Measurements from ENCODE around the gene NANOS3. TPM values are rescaled to one million over a fixed set of nuclear protein-coding genes. Genes with fewer than 3 reads are reported as not detected.
A peak's percentile ranks its signal among the peaks of the same experiment; 100 is the strongest.

Gene NANOS3
- total and polyA plus RNA-seq, 2 of the 13 experiments (the other 11 are each of a cell fraction or from before 2014, with no cell fraction given) = 0.21 TPM; not detected in 1

DNA sequence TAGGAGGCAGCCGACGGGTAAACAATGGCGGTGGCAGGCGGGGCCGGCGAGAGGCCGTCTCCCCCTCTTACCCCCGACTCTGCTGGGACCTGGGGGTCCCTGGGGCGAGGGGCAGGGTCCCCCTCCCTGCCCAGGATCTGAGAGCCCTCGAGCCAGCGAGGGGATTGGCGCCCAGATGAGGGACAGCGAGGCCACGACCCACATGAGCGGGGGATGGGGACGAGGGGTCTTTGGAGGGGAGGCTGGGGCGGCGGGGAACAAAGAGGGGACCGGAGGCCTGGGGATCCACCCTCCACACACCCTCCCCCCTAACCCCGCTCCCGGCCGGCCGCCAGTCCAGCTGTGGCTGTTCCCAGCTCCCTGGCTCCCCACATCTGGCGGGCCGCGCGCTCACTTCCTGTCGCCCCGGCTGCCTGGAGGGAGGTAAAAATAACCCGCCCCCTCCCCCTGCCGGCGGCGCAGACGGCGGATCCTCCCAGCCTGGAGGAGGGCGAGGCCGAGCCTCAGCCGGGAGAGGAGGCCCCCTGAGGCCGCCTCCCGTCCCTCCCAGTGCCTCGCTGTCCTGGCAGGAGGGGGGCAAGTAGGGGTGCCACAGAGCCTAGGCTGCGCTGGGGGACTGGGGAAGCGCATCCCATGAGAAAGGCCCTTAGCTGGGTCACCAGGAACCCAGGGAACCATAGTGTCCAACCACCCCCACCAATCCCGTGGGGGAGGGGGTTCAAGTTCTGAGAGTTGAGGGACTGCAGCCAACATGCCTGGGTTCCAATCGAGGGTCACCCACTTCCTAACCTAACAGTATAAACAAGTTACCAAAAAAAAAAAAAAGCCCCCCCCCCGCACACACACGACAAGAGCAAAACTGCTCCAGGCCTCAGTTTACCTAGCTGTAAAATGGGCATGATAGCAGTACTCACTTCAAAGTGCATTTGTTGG, 29.3 kb upstream of the NANOS3 start (continued):
- TF ChIP-seq SNRNP70 (IDR thresholded peaks at IDR 0.05; ENCODE audit: low read depth, low read length) (no peak), EED (CRISPR knock-in tag; IDR thresholded peaks at IDR 0.05) (no peak), AGO2 (optimal IDR thresholded peaks at IDR 0.05; ENCODE audit: low read depth, low read length) (peak; percentile 74), ZSCAN22 (CRISPR knock-in tag; IDR thresholded peaks at IDR 0.05) (no peak), ZNF567 (CRISPR knock-in tag; IDR thresholded peaks at IDR 0.05; ENCODE audit: borderline replicate concordance) (no peak), ARHGAP35 (CRISPR knock-in tag; IDR thresholded peaks at IDR 0.05; ENCODE audit: borderline replicate concordance) (no peak), KAT8 (CRISPR knock-in tag; IDR thresholded peaks at IDR 0.05) (peak; percentile 29; the same call in 1 of the 2 replicates), CEBPG (CRISPR knock-in tag; IDR thresholded peaks at IDR 0.05) (no peak), ZNF777 (CRISPR knock-in tag; IDR thresholded peaks at IDR 0.05) (peak; percentile 34; the same call in 1 of the 2 replicates), TMF1 (CRISPR knock-in tag; IDR thresholded peaks at IDR 0.05; ENCODE audit: low read depth) (no peak), RXRB (CRISPR knock-in tag; IDR thresholded peaks at IDR 0.05; ENCODE audit: borderline replicate concordance) (peak; percentile 55; the same call in 1 of the 2 replicates)
- TF ChIP-seq, protein P1, sequence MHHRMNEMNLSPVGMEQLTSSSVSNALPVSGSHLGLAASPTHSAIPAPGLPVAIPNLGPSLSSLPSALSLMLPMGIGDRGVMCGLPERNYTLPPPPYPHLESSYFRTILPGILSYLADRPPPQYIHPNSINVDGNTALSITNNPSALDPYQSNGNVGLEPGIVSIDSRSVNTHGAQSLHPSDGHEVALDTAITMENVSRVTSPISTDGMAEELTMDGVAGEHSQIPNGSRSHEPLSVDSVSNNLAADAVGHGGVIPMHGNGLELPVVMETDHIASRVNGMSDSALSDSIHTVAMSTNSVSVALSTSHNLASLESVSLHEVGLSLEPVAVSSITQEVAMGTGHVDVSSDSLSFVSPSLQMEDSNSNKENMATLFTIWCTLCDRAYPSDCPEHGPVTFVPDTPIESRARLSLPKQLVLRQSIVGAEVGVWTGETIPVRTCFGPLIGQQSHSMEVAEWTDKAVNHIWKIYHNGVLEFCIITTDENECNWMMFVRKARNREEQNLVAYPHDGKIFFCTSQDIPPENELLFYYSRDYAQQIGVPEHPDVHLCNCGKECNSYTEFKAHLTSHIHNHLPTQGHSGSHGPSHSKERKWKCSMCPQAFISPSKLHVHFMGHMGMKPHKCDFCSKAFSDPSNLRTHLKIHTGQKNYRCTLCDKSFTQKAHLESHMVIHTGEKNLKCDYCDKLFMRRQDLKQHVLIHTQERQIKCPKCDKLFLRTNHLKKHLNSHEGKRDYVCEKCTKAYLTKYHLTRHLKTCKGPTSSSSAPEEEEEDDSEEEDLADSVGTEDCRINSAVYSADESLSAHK (CRISPR knock-in tag; IDR thresholded peaks at IDR 0.05; ENCODE audit: borderline replicate concordance) = no peak
- TF ChIP-seq, protein P2, sequence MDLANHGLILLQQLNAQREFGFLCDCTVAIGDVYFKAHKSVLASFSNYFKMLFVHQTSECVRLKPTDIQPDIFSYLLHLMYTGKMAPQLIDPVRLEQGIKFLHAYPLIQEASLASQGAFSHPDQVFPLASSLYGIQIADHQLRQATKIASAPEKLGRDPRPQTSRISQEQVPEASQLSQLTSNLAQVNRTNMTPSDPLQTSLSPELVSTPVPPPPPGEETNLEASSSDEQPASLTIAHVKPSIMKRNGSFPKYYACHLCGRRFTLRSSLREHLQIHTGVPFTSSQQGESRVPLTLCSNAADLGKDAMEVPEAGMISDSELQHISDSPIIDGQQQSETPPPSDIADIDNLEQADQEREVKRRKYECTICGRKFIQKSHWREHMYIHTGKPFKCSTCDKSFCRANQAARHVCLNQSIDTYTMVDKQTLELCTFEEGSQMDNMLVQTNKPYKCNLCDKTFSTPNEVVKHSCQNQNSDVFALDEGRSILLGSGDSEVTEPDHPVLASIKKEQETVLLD (CRISPR knock-in tag; IDR thresholded peaks at IDR 0.05; ENCODE audit: low read depth) = peak; percentile 55; the same call in 1 of the 2 replicates
- TF ChIP-seq, protein P3, sequence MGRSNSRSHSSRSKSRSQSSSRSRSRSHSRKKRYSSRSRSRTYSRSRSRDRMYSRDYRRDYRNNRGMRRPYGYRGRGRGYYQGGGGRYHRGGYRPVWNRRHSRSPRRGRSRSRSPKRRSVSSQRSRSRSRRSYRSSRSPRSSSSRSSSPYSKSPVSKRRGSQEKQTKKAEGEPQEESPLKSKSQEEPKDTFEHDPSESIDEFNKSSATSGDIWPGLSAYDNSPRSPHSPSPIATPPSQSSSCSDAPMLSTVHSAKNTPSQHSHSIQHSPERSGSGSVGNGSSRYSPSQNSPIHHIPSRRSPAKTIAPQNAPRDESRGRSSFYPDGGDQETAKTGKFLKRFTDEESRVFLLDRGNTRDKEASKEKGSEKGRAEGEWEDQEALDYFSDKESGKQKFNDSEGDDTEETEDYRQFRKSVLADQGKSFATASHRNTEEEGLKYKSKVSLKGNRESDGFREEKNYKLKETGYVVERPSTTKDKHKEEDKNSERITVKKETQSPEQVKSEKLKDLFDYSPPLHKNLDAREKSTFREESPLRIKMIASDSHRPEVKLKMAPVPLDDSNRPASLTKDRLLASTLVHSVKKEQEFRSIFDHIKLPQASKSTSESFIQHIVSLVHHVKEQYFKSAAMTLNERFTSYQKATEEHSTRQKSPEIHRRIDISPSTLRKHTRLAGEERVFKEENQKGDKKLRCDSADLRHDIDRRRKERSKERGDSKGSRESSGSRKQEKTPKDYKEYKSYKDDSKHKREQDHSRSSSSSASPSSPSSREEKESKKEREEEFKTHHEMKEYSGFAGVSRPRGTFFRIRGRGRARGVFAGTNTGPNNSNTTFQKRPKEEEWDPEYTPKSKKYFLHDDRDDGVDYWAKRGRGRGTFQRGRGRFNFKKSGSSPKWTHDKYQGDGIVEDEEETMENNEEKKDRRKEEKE (IDR thresholded peaks at IDR 0.05) = no peak
- TF ChIP-seq, protein P4, sequence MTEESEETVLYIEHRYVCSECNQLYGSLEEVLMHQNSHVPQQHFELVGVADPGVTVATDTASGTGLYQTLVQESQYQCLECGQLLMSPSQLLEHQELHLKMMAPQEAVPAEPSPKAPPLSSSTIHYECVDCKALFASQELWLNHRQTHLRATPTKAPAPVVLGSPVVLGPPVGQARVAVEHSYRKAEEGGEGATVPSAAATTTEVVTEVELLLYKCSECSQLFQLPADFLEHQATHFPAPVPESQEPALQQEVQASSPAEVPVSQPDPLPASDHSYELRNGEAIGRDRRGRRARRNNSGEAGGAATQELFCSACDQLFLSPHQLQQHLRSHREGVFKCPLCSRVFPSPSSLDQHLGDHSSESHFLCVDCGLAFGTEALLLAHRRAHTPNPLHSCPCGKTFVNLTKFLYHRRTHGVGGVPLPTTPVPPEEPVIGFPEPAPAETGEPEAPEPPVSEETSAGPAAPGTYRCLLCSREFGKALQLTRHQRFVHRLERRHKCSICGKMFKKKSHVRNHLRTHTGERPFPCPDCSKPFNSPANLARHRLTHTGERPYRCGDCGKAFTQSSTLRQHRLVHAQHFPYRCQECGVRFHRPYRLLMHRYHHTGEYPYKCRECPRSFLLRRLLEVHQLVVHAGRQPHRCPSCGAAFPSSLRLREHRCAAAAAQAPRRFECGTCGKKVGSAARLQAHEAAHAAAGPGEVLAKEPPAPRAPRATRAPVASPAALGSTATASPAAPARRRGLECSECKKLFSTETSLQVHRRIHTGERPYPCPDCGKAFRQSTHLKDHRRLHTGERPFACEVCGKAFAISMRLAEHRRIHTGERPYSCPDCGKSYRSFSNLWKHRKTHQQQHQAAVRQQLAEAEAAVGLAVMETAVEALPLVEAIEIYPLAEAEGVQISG (CRISPR knock-in tag; IDR thresholded peaks at IDR 0.05) = peak; percentile 9
- TF ChIP-seq, protein P5, sequence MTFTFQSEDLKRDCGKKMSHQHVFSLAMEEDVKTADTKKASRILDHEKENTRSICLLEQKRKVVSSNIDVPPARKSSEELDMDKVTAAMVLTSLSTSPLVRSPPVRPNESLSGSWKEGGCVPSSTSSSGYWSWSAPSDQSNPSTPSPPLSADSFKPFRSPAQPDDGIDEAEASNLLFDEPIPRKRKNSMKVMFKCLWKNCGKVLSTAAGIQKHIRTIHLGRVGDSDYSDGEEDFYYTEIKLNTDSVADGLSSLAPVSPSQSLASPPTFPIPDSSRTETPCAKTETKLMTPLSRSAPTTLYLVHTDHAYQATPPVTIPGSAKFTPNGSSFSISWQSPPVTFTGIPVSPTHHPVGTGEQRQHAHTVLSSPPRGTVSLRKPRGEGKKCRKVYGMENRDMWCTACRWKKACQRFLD (CRISPR knock-in tag; IDR thresholded peaks at IDR 0.05; ENCODE audit: borderline replicate concordance) = no peak

Data from HepG2 (cell line).